ENCODE measurements around the gene C1QTNF4.
"Not testable (repeated sequence)": the region's sequence is repeated elsewhere in the genome, so short reads cannot be mapped to it uniquely, and the experiment has no call there.

The C1QTNF4 gene

DNA sequence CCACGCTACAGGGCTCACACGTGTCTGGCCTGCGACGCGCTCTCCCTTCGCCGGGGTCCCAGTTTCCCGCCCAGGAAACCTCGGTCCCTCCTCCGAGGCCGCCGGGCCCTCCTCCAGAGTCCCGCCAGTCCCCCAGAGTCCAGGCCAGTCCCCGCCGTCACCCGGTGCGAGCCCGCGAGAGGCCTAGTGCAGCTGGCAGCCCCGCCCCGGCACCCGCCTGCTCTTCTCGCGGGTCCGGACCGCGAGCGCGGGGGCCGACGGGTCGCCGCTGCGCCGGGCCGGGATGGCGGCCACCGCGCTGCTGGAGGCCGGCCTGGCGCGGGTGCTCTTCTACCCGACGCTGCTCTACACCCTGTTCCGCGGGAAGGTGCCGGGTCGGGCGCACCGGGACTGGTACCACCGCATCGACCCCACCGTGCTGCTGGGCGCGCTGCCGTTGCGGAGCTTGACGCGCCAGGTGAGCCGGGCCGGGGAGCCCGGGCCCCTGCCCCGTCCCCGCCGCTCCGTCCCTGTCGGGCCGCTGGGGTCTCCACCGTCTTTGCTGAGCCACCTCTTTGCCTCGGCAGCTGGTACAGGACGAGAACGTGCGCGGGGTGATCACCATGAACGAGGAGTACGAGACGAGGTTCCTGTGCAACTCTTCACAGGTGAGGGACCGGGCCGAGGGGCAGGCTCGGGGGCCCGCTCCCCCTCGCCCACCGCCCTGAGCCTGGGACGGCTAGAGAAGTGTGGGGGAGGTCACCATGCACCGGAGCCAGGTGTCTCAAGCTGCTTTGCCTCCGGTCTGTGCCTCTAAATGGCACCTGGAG is 28.7 kb downstream of the C1QTNF4 start, which contains the start of gene PTPMT1:
TSS of gene PTPMT1 (plus strand) at position 260 of the 809 bp plus-strand sequence. CDS start at position 284, 24 bp downstream.
- DNase-seq = peak; percentile 67 to 75

- no peak for DNase-seq
These were observed 29.3 kb downstream of the C1QTNF4 start for GRCh38 chr11:47564933-47565339.

DNA sequence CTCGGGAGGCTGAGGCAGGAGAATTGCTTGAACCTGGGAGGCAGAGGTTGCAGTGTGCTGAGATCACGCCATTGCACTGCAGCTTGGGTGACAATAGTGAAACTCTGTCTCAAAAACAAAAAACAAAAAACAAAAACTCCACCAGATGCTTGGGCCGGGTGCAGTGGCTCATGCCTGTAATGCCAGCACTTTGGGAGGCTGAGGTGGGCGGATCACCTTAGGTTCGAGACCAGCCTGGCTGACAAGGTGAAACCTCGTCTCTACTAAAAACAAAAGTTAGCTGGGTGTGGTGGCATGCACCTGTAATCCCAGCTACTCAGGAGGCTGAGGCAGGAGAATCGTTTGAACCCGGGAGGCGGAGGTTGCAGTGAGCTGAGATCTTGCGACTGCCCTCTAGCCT is 29.8 kb downstream of the C1QTNF4 start:
- DNase-seq = not testable (repeated sequence)

DNA sequence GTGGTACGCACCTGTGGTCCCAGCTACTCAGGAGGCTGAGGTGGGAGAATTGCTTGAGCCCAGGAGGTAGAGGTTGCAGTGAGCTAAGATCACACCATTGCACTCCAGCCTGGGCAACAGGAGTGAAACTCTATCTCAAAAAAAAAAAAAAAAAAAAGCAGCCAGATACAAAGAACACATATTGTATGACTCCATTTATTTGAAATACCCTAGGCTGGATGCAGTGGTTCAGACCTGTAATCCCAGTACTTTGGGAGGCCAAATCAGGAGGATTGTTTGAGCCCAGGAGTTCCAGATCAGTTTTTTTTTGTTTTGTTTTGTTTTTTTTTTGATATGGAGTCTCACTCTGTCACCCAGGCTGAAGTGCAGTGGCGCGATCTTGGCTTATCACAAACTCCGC is 31.8 kb downstream of the C1QTNF4 start:
- DNase-seq = not testable (repeated sequence)

- no peak for DNase-seq
These were observed 33.8 kb downstream of the C1QTNF4 start for GRCh38 chr11:47560426-47560825.

DNA sequence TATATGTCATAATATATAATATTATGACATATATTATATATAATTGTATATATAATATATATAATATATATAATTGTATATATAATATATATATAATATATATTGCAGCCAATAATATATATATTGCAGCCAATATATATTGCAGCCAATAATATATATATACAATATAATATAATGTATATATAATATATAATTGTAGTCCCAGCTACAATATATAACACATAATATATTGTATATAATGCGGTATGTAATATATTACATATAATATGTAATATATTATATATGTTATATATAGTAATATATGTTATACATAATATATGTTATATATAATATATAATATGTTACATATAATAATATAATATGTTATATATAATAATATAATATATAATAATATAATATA is 35.5 kb downstream of the C1QTNF4 start:
- no peak for DNase-seq

- not testable (repeated sequence) for DNase-seq
These were observed 37.2 kb downstream of the C1QTNF4 start for GRCh38 chr11:47557004-47557403.

GRCh38 chr11:47553406-47553743 is 40.8 kb downstream of the C1QTNF4 start:
- no peak for DNase-seq

GRCh38 chr11:47552566-47553405 is 41.4 kb downstream of the C1QTNF4 start, which contains the start of gene CELF1:
CELF1 (minus strand) TSS chr11:47553132; CDS start chr11:47499523, 53,609 bp downstream.
- DNase-seq = peak; percentile 92 to 94

GRCh38 chr11:47552056-47552565 is 42.1 kb downstream of the C1QTNF4 start:
- DNase-seq = peak; percentile 26 to 39

GRCh38 chr11:47551086-47551485 is 43.1 kb downstream of the C1QTNF4 start:
- no peak for DNase-seq

DNA sequence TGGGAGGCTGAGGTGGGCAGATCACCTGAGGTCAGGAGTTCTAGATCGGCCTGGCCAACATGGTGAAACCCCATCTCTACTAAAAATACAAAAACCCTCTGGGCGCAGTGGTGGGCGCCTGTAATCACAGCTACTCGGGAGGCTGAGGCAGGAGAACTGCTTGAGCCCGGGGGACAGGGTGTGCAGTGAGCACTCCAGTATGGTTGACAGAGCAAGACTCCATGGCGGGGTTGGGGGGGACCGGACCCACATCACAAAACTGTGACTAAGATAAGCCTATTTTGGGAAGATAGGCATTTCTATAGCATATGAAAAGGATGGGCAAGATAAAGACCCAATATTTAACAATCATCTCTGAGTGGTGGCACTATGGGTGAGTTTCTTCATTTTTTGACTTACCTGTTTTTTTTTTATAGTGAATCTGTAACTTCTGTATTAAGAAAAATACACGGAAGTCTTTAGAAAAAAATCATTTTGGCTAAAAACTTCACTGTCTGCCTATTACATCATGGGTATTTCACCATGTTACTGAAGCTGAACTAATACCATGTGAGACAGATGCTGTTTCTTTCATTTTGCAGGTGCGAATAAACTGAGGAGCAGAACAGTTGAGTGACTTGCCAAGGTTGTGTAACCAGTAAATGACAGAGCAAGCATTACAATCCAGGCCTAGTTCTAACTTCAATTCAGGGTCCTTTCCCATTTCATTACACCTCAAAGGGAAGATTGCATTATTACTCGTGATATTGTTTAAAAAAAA is 43.7 kb downstream of the C1QTNF4 start:
- DNase-seq = no peak

- DNase-seq = not testable (repeated sequence)
These were observed 47.9 kb downstream of the C1QTNF4 start for GRCh38 chr11:47546274-47546673.

DNA sequence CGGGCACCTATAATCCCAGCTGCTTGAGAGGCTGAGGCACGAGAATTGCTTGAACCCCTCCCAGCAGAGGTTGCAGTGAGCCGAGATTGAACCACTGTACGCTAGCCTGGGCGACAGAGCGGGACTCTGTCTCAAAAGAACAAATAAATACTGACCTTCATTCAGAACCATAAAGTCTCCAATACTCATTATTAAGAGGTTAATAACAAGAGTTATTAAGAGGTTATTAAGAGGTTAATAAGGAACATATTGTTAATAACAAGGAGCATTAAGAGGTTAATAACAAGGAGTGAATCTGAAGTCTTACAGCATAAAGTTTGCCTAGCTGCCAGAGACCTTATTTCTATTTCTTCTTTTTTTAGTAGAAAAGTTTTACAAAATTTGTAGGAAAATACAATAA is 48.9 kb downstream of the C1QTNF4 start:
- DNase-seq = no peak

DNA sequence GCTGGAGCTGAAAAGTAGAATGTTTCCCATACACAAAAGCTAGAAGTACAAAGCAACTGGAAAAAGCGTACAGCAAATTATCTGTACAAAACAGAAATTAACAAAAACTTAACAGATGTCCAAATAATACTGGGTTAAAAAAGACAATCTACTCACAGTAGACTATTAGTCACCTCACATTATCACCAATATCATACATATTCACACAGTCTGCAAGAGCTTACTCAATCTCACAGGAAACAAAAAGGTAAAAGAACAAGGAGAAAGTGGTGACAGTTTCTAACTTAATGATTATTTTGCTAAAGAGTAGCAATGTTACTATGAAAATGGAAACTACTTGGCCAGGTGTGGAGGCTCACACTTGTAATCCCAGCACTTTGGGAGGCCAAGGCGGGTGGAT is 53.1 kb downstream of the C1QTNF4 start:
- no peak for DNase-seq

DNA sequence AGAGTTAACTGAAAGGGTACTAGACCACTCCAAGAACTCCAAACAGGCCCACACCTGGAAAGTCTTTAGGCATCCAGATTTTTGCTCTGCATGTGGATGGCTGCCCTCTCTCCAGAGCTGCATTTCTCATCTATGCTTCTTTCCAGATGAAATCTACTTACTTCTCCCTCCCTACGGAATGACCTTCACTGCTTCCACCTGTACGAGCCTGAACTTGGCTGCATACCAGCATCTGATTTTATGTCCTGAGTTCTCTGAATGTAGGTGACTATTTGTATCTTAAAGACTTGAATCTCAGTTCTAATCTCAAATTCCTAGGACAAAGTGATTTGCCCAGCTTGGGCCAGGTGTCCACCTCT is 54.6 kb downstream of the C1QTNF4 start:
- DNase-seq = no peak
